Left lobe of liver (tissue), 2 donors: Measurements from ENCODE around the gene SPCS2. TPM values are rescaled to one million over a fixed set of nuclear protein-coding genes. Genes with fewer than 3 reads are reported as not detected.
"Not testable (repeated sequence)": the region's sequence is repeated elsewhere in the genome, so short reads cannot be mapped to it uniquely, and the experiment has no call there.

Experiments
- ATAC-seq: fragments of 200-7000 bp; cut with Tn5 transposase; one replicate; pipeline ENCODE4 v1.9.1; 2020; ENCODE audit warnings: mild to moderate bottlenecking, moderate library complexity
- DNase-seq: peaks from one replicate; pipeline ENCODE4 v3.0.0-alpha.2; 2020; ENCODE audit warnings: low spot score
- total RNA-seq: library from RNA; stranded (reverse); gene quantifications from one replicate; pipeline ENCODE4 v1.2.1, GENCODE V29; 2021
- donor health status: DM: no; HTN: no; CAD: no; lungs with moderate emphysema.
- donor health status: DM: no; HTN: yes; CAD: no.

SPCS2 gene
- total RNA-seq, 1 donor from 2014 or later: 104 TPM

DNA sequence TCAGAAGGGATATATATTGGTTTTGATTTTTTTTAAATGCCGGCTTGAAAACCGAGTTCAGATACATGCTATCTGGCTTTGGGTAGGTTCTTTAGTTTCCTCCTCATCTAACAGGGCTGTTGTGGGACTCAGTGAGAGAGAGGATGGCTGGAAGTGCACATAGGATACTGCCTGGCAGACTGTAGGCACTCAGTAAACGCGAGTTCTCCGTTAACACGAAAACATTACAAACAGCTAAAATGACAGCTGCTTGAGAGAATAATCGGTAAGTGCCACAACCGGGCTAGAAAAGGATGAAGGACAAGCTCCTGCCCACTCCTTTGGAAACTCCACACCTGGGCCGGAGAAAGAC lies 544 bp upstream of the SPCS2 start:
- DNase-seq (no peak), ATAC-seq (peak; percentile 59)

DNA sequence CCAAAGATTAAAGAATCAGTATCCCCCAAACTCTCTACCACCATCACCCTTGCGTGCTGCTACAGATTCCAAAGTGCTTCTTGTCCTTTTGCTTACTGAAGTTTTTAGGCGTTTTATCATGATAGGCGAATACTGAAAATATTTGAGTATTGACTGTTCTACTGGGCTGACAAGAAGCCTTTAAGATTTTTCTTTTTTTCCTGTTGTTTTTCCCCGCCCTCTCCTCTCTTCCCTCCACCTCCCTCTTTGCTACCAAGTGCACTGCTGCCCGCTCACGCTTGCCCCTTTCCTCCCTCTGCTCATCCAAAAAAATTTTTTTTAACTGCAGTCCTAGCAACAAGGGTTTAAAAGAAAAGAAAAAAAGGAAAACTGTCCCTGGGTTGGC lies 679 bp downstream of the SPCS2 start:
- ATAC-seq: no peak
- no peak for DNase-seq

DNA sequence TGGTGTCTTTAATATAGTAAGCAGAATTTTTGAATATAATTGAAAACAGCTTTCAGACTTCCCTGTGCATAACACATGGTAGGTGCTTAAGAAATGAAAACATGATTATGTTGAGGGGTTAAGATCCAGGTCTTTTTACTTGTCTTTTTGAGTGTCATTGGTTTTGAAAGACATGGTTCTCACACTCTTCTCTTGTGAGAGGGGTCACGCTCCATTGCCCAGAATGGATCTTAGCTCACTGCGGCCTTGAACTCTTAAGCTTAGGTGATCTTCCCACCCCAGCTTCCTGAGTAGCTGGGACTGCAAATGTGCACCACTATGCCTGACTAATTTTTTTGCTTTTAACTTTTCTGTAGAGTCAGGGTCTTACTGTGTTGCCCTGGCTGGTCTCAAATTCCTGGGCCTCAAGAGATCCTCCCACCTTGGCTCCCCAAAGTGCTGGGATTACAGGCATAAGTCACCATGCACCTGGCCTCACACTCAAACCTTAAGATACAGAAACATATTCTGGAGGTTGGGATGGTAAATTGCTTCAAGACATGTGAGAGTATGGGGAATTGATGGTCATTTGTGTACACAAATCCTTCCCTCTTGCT lies 1.4 kb downstream of the SPCS2 start:
- DNase-seq: no peak
- ATAC-seq: no peak

DNA sequence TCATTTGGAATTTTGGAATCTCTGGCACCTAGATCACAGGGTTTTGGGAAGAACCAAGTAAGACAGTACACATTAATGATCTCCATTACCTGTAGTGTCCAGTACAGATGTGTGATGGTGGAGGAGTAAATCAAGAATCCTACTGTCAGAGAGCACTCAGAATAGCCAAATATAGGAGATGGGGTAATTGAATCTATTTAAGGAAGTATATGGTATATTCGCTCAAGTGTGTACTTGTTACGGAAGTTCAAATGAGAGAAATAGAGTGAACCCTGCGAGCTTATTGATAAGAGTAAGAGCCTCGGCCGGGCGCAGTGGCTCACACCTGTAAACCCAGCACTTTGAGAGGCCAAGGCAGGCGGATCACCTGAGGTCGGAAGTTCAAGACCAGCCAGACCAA lies 2.2 kb downstream of the SPCS2 start:
- ATAC-seq (no peak), DNase-seq (no peak)

DNA sequence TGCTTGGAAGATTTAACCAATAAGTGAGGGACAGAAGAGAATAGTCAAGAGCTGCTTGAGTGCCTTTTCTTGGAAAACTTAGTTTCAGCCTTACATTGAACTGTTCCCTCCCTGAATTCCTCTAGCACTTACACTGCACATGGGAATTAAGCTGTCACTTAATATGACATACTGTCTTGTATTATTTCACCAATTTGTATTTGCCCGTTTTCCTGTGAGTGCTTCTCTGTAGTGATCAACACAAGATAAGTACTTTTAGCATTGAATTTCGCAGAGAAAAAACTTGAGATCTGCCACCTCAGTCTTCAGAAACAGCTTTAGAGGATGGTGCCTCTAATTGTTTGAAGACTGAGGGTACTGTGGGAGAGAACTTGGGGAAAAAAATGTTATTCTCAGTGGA lies 3.7 kb downstream of the SPCS2 start:
- ATAC-seq (no peak), DNase-seq (no peak)

- ATAC-seq (no peak), DNase-seq (no peak)
Measured at GRCh38 chr11:74953451-74953850, 4.4 kb downstream of the SPCS2 start.

GRCh38 chr11:74954199-74954598 lies 5.1 kb downstream of the SPCS2 start:
- no peak for DNase-seq
- ATAC-seq: no peak

GRCh38 chr11:74956397-74957015 lies 7.4 kb downstream of the SPCS2 start:
- DNase-seq (no peak), ATAC-seq (no peak)

DNA sequence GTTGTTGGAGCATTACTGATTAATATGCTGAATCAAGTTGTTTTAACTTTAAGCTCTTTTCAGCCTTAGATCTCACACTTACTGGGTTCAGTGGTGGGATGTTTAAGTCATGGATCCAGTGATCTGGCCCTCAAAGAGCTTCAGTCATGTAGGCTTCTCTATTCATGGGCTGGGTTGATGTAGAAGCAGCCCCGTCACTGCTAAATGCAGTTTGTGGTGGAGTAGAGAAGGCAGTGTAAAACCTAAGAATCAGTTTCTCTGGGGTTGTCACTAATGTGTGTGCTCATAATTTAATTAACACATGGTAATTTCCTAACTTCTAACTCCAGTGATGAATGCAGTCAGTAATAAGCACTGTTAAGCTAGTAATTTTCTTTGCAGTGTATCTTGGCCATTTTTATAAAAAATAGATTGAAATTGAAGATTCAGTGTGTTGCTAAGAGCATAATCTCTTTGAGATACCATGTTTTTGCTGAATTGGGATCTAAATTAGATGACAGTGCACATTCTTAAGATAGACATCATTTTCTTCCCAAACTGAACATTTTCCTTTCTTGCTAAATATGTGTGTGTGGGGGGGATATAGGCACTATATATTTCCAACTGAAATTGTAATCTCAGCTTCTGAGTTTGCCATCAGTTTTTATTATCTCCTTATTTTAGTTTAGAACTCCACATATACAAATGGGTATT lies 9.0 kb downstream of the SPCS2 start:
- DNase-seq: no peak
- no peak for ATAC-seq

DNA sequence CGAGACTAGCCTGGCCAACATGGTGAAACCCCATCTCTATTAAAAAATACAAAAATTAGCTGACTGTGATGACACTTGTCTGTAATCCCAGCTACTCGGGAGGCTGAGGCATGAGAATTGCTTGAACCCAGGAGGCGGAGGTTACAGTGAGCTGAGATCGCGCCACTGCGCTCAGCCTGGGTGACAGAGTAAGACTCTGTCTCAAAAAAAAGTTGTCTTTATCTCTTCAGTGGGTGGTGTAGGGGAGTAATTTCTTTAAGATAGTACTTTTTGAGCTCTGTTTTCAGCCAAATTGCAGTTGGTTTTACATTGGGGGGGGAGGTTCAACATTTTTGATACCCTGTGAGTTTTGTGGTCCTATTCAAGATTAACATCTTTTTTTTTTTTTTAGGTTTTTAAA lies 11.1 kb downstream of the SPCS2 start:
- DNase-seq, ATAC-seq: not testable (repeated sequence)

DNA sequence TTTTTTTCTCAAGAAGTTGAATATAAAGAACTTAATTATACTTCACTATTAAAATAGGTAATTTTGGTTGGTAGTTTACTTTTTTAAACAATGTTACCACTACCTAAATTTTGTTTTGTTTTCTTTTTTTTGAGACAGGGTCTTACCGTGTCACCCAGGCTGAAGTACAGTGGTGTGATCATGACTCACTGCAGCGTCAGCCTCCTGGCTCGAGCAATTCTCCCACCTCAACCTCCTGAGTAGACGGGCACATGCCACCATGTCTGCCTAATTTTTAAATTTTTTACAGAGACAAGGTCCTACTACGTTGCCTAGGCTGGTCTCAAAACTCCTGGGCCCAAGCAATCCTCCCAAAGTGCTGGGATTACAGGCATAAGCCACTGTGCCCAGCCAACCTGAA lies 17.6 kb downstream of the SPCS2 start:
- ATAC-seq (no peak), DNase-seq (no peak)

DNA sequence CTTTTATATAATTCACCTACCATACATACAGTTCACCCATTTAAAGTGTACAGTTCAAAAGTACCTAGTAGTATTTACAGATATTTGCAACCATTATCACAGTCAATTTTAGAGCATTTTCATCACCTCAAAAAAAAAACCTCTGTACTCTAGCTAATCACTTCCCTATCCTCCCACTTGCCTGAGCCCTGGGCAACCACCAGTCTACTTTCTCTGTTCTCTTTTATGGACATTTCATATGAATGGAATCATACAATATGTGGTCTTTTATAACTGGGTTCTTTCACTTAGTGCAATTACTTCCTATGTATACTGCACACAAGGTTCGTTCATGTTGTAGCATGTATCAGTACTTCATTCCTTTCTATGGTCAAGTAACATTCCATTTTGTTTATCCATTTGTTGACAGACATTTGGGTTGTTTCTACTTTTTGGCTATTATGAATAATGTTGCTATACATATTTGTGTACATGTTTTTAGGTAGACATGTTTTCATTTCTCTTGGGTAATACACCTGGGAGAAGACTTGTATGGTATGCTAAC lies 21.9 kb downstream of the SPCS2 start:
- no peak for DNase-seq

GRCh38 chr11:74971424-74971823 lies 22.4 kb downstream of the SPCS2 start:
- DNase-seq (no peak), ATAC-seq (no peak)

More for the DNA sequence above, 21.9 kb downstream of the SPCS2 start:
- no peak for ATAC-seq

DNA sequence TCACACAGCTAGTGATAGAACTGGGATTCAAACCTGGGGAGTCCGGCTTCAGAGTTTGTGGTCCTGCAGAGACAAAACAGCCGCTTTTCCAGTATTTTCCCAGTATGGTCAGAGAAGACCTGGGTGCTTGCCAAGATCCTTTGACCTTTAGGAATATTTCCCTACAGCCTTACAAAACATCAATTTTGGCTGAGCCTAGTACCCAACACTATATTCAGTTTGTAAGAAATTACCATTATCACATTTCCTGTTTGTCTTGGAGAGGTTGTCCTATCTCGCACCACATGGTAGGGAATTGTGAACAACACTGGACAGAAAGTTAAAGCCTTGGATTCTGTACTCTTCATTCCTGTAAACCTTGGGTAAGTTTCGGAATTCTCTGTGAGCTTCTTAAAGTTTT lies 29.0 kb downstream of the SPCS2 start:
- DNase-seq: no peak

GRCh38 chr11:74980634-74981033 lies 31.6 kb downstream of the SPCS2 start:
- ATAC-seq: no peak
- DNase-seq: no peak

More for the DNA sequence above, 29.0 kb downstream of the SPCS2 start:
- ATAC-seq: peak; percentile 68

- DNase-seq (no peak), ATAC-seq (peak; percentile 31)
Measured at GRCh38 chr11:74981888-74982287, 32.8 kb downstream of the SPCS2 start.

- DNase-seq (no peak), ATAC-seq (peak; percentile 41)
Measured at GRCh38 chr11:74984070-74984469, 35.0 kb downstream of the SPCS2 start.

DNA sequence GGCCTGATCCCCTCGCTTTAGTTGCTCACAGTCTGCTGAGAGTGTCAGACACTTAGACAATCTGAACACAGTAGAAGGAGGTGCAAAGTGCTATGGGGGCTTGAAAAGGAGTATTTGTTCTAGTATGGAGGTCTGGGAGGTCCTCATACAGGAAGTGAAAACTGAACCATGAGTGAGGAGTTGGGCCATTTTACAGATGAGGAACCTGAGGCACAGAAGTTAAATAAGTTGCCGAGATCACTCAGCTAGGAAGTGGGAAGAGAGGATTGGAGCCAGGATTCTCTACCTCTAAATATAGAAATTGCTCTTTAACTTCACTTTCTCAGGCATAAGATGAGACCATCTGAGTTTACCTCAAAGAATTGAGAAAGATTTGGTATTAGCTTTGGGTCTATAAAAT lies 35.7 kb downstream of the SPCS2 start:
- ATAC-seq: no peak

DNA sequence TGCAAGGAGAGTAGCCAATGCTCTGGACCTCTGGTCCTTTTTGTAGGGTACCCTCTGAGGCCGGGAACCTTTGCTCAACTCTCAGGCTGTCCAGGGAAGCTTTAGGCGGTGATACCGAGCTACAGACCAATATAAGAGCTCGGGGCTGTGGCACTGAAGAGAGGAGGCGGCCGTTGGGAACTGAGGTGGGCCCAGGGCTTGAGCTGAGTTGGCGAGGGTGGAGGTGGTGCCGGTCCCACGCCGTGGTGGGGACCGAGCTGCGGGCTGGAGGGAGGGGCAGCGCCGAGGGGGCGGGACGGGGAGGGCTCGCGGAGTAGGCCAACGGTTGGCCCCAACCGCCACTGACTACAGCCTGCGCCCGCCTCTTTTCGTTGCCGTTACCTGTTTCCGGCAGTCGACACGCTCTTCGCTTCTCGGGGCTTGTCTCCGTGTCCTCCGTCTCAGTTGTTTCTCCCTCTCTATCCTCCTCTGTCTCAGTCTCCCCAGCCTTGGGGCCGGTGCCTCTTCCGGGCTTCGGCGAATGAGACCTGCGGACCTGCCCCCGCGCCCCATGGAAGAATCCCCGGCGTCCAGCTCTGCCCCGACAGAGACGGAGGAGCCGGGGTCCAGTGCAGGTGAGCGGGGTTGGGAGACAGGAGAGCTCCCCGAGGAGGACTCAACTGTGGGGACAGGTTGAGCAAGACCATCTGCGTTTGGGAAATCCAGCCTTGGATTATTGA lies 39.6 kb downstream of the SPCS2 start, which contains the start of gene NEU3:
TSS of gene NEU3 (plus strand) at position 393 of the 719 bp plus-strand sequence. CDS start at position 521, 128 bp downstream.
- ATAC-seq (peak; percentile 94), DNase-seq (peak; percentile 87)

More for the DNA sequence above, 35.7 kb downstream of the SPCS2 start:
- DNase-seq: no peak

GRCh38 chr11:74989260-74989638 lies 40.2 kb downstream of the SPCS2 start:
- DNase-seq (no peak), ATAC-seq (no peak)

- not testable (repeated sequence) for ATAC-seq, DNase-seq
Measured at GRCh38 chr11:74990150-74990549, 41.1 kb downstream of the SPCS2 start.
